PFSK-1 (cell line): ENCODE results near the gene RPL23.

Experiments
- FOXP2 ChIP-seq: optimal IDR thresholded peaks from 2 replicates; pipeline ENCODE3; 2011; ENCODE audit warnings: borderline replicate concordance, control low read depth, inconsistent platforms; ENCODE audit not compliant: insufficient read depth; ENCODE audit errors: extremely low read length, extremely low read depth
- POLR2AphosphoS5 ChIP-seq: IDR thresholded peaks from 2 replicates; pipeline ENCODE4 v1.6.1; 2012; ENCODE audit warnings: low read depth, mild to moderate bottlenecking, control low read depth, low read length, moderate library complexity
- REST ChIP-seq, 2 experiments: IDR thresholded peaks; 2 replicates each; pipeline versions ENCODE4 v1.6.1 to v1.8.0; 2011 to 2012; ENCODE audit warnings: low read depth in 2 of 2, low read length in 2 of 2, control low read depth in 1 of 2, inconsistent platforms in 1 of 2, mild to moderate bottlenecking in 1 of 2, moderate library complexity in 1 of 2; ENCODE audit not compliant: insufficient read depth in 1 of 2
- SIN3A ChIP-seq: IDR thresholded peaks from 2 replicates; pipeline ENCODE4 v1.6.1; 2012; ENCODE audit warnings: mild to moderate bottlenecking, low read length, moderate library complexity, borderline replicate concordance; ENCODE audit not compliant: insufficient read depth
- TAF1 ChIP-seq: IDR thresholded peaks from 2 replicates; pipeline ENCODE4 v1.6.1; 2012; ENCODE audit warnings: low read length, control low read depth, borderline replicate concordance; ENCODE audit not compliant: insufficient read depth

Gene RPL23

GRCh38 chr17:38868817-38869525 is 15.4 kb upstream of the RPL23 start:
- TF ChIP-seq POLR2AphosphoS5 (no peak), FOXP2 (no peak), SIN3A (peak; percentile 83; the same call in 1 of the 2 replicates), TAF1 (peak; percentile 32; the same call in 1 of the 2 replicates), REST (IDR thresholded peaks at IDR 0.05; ENCODE audit: insufficient read depth in 1 of 2, low read depth in 2 of 2, low read length in 2 of 2) (peak in 1 of 2 experiments; percentile 43; a peak in 1 of 4 replicates)

GRCh38 chr17:38867968-38868816 is 14.7 kb upstream of the RPL23 start:
- no peak for TF ChIP-seq TAF1

GRCh38 chr17:38867179-38867967 is 13.9 kb upstream of the RPL23 start:
- TF ChIP-seq SIN3A: no peak
- no peak for TF ChIP-seq FOXP2
- TF ChIP-seq TAF1: no peak
- no peak for TF ChIP-seq POLR2AphosphoS5
- no peak for TF ChIP-seq REST (IDR thresholded peaks at IDR 0.05; ENCODE audit: insufficient read depth in 1 of 2, low read depth in 2 of 2, low read length in 2 of 2)

GRCh38 chr17:38864636-38865398 is 11.3 kb upstream of the RPL23 start:
- no peak for TF ChIP-seq SIN3A
- TF ChIP-seq REST (IDR thresholded peaks at IDR 0.05; ENCODE audit: insufficient read depth in 1 of 2, low read depth in 2 of 2, low read length in 2 of 2): no peak
- TF ChIP-seq FOXP2: no peak
- TF ChIP-seq POLR2AphosphoS5: no peak
- TF ChIP-seq TAF1: no peak

- no peak for TF ChIP-seq SIN3A
- TF ChIP-seq TAF1: no peak
- TF ChIP-seq REST (IDR thresholded peaks at IDR 0.05; ENCODE audit: insufficient read depth in 1 of 2, low read depth in 2 of 2, low read length in 2 of 2): no peak
- TF ChIP-seq POLR2AphosphoS5: no peak
These were observed 7.9 kb upstream of the RPL23 start for GRCh38 chr17:38861399-38861843.
